K562 (cell line): Measurements from ENCODE around the gene LMBR1. TPM values are rescaled to one million over a fixed set of nuclear protein-coding genes. Genes with fewer than 3 reads are reported as not detected.

Experiments used
- CBFA2T2 ChIP-seq: fragments of 450-650 bp; conservative IDR thresholded peaks from 2 replicates; pipeline ENCODE4 v1.6.1; 2017; ENCODE audit warnings: mild to moderate bottlenecking
- CBX3 ChIP-seq, 2 experiments: IDR thresholded peaks; 1 replicate in 1 of 2; 2 replicates in 1 of 2; pipeline ENCODE4 v1.6.1; 2012; ENCODE audit warnings: inconsistent platforms in 2 of 2, low read length in 2 of 2, borderline replicate concordance in 1 of 2, control low read depth in 1 of 2
- CTBP1 ChIP-seq: fragments of 450-650 bp; IDR thresholded peaks from 2 replicates; pipeline ENCODE4 v1.6.1; 2016; ENCODE audit warnings: borderline replicate concordance
- HNRNPUL1 ChIP-seq: fragments of 200-400 bp; formaldehyde crosslinking; IDR thresholded peaks from 2 replicates; pipeline ENCODE4 v1.6.1; 2017; ENCODE audit warnings: low read length
- KLF16 ChIP-seq: IDR thresholded peaks from 2 replicates; pipeline ENCODE4 v1.6.1; 2016; ENCODE audit warnings: antibody characterized with exemption
- L3MBTL2 ChIP-seq: fragments of 450-650 bp; IDR thresholded peaks from 2 replicates; pipeline ENCODE4 v1.6.1; 2016; ENCODE audit warnings: mild to moderate bottlenecking, moderate library complexity
- MAFK ChIP-seq: IDR thresholded peaks from 2 replicates; pipeline ENCODE4 v1.6.1; 2011; ENCODE audit warnings: low read length, improper control_type of control experiment
- MCM3 ChIP-seq: fragments of 450-650 bp; IDR thresholded peaks from 2 replicates; pipeline ENCODE4 v1.6.1; 2016
- MTF1 ChIP-seq: fragments of 250-450 bp; sonication (Bioruptor Pico); IDR thresholded peaks from 2 replicates; pipeline ENCODE4 v1.9.0; 2021; ENCODE audit warnings: moderate library complexity, mild to moderate bottlenecking, inconsistent platforms, borderline replicate concordance
- POLR2B ChIP-seq: fragments of 450-650 bp; IDR thresholded peaks from 2 replicates; pipeline ENCODE4 v1.6.1; 2018; ENCODE audit warnings: low read depth; ENCODE audit not compliant: partially characterized antibody
- STAT5A ChIP-seq: IDR thresholded peaks from 2 replicates; pipeline ENCODE4 v1.6.1; 2012; ENCODE audit warnings: low read length, inconsistent platforms, borderline replicate concordance
- TAL1 ChIP-seq: fragments of 450-650 bp; IDR thresholded peaks from 2 replicates; pipeline ENCODE4 v1.6.1; 2016; ENCODE audit warnings: mild to moderate bottlenecking
- TOE1 ChIP-seq, 2 experiments: fragments of 450-650 bp in 1 of 2; sonication (generic) in 1 of 2; formaldehyde crosslinking in 1 of 2; IDR thresholded peaks; 2 replicates each; pipeline versions ENCODE4 v1.7.1 to v1.8.0; 2016 to 2022; ENCODE audit warnings: borderline replicate concordance in 2 of 2, mild to moderate bottlenecking in 2 of 2, antibody characterized with exemption in 1 of 2, inconsistent platforms in 1 of 2, low read depth in 1 of 2, missing genetic modification reagents in 1 of 2, moderate library complexity in 1 of 2
- ZFX ChIP-seq: sonication (generic); formaldehyde crosslinking; IDR thresholded peaks from 2 replicates; pipeline ENCODE4 v1.8.0; 2022; ENCODE audit warnings: mild to moderate bottlenecking, missing genetic modification reagents, moderate library complexity
- ZNF121 ChIP-seq: sonication (generic); formaldehyde crosslinking; conservative IDR thresholded peaks from 2 replicates; pipeline ENCODE4 v1.8.0; 2022; ENCODE audit warnings: missing genetic modification reagents
- polyA plus RNA-seq, 8 experiments: library from polyadenylated mRNA; depleted of rRNA in 4 of 8; stranded (reverse) in 5 of 8; unstranded in 3 of 8; fragments of >200 nt; fragmentation: Nextera tagmentation in 2 of 8; fragmentation: Illumina TruSeq in 1 of 8; extraction: Ambion mirVana in 2 of 8; extraction: Trizol in 1 of 8; gene quantifications; 2 replicates each; pipeline versions ENCODE4 v1.2.1 to v1.2.3, GENCODE V29; 2011 to 2014; ENCODE audit warnings: inconsistent platforms in 1 of 8, missing spikeins in 1 of 8
- total RNA-seq, 7 experiments: library from RNA; depleted of rRNA in 6 of 7; stranded (reverse); fragments of >200 nt in 6 of 7; fragmentation: Illumina TruSeq in 2 of 7; extraction: Trizol in 2 of 7; gene quantifications; 2 replicates each; pipeline versions ENCODE4 v1.2.1 to v1.2.3, GENCODE V29; 2011 to 2021; ENCODE audit warnings: low replicate concordance in 1 of 7
- TF ChIP-seq, protein P1 (sequence below): sonication (generic); formaldehyde crosslinking; IDR thresholded peaks from 2 replicates; pipeline ENCODE4 v1.8.0; 2023; ENCODE audit warnings: mild to moderate bottlenecking, missing genetic modification reagents
- TF ChIP-seq, protein P2 (sequence below): sonication (generic); formaldehyde crosslinking; IDR thresholded peaks from 2 replicates; pipeline ENCODE4 v1.8.0; 2022; ENCODE audit warnings: mild to moderate bottlenecking, missing genetic modification reagents

Gene LMBR1
- total and polyA plus RNA-seq, 9 of the 15 experiments (the other 6 are each of a cell fraction or from before 2014, with no cell fraction given) = 7.7 to 90.0 (median 59.9) TPM

DNA sequence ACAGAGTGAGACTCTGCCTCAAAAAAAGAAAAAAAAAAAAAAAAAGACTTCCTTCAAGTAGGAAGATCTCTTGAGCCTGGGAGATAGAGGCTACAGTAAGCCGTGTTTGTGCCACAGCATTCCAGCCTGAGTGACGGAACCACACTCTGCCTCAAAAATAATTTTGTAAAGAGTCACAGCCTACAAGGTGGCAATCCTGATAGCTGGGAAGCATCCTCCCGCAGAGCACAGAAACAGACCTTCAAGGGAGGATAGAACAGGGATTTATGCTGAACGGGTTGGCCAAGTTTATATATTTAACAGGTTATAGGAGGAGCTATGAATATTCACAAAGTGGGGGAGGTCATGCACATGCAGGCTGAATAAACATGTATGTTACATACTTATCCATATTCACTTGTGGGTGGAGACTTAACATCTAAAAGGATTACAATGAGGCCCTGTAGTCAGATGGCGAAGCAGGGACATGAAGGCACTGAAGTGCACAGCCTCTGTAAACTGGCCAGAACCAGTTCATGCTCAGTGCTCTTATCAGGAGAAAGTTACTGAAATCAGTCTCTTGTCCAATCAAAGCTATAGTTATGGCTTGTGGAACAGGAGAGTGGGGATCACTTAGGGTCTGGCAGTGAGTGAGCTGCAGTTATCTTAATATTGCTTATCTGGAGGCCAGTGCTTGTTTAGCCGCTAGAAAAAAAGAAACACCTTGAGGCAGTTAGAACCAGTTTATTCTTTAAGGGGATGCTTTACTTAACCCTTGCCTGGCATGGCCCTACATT lies 6.8 kb downstream of the LMBR1 start (continued):
- TF ChIP-seq, protein P1, sequence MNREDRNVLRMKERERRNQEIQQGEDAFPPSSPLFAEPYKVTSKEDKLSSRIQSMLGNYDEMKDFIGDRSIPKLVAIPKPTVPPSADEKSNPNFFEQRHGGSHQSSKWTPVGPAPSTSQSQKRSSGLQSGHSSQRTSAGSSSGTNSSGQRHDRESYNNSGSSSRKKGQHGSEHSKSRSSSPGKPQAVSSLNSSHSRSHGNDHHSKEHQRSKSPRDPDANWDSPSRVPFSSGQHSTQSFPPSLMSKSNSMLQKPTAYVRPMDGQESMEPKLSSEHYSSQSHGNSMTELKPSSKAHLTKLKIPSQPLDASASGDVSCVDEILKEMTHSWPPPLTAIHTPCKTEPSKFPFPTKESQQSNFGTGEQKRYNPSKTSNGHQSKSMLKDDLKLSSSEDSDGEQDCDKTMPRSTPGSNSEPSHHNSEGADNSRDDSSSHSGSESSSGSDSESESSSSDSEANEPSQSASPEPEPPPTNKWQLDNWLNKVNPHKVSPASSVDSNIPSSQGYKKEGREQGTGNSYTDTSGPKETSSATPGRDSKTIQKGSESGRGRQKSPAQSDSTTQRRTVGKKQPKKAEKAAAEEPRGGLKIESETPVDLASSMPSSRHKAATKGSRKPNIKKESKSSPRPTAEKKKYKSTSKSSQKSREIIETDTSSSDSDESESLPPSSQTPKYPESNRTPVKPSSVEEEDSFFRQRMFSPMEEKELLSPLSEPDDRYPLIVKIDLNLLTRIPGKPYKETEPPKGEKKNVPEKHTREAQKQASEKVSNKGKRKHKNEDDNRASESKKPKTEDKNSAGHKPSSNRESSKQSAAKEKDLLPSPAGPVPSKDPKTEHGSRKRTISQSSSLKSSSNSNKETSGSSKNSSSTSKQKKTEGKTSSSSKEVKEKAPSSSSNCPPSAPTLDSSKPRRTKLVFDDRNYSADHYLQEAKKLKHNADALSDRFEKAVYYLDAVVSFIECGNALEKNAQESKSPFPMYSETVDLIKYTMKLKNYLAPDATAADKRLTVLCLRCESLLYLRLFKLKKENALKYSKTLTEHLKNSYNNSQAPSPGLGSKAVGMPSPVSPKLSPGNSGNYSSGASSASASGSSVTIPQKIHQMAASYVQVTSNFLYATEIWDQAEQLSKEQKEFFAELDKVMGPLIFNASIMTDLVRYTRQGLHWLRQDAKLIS (CRISPR knock-in tag) = no peak
- no peak for TF ChIP-seq MTF1 (CRISPR knock-in tag)
- peak; percentile 49; the same call in 1 of the 2 replicates for TF ChIP-seq CTBP1
- no peak for TF ChIP-seq POLR2B
- TF ChIP-seq STAT5A = 0 out of 2 replicates have a peak, but pooled peaks have one; percentile 6
- no peak for TF ChIP-seq TOE1 (IDR thresholded peaks at IDR 0.05; ENCODE audit: borderline replicate concordance)
- 0 out of 2 replicates have a peak, but pooled peaks have one; percentile 13 for TF ChIP-seq TOE1 (CRISPR knock-in tag; IDR thresholded peaks at IDR 0.05; ENCODE audit: borderline replicate concordance, low read depth)
- TF ChIP-seq ZFX (CRISPR knock-in tag) = peak; percentile 27; the same call in 1 of the 2 replicates
- no peak for TF ChIP-seq HNRNPUL1
- TF ChIP-seq CBFA2T2 = peak; percentile 46; the same call in 1 of the 2 replicates
- TF ChIP-seq, protein P2, sequence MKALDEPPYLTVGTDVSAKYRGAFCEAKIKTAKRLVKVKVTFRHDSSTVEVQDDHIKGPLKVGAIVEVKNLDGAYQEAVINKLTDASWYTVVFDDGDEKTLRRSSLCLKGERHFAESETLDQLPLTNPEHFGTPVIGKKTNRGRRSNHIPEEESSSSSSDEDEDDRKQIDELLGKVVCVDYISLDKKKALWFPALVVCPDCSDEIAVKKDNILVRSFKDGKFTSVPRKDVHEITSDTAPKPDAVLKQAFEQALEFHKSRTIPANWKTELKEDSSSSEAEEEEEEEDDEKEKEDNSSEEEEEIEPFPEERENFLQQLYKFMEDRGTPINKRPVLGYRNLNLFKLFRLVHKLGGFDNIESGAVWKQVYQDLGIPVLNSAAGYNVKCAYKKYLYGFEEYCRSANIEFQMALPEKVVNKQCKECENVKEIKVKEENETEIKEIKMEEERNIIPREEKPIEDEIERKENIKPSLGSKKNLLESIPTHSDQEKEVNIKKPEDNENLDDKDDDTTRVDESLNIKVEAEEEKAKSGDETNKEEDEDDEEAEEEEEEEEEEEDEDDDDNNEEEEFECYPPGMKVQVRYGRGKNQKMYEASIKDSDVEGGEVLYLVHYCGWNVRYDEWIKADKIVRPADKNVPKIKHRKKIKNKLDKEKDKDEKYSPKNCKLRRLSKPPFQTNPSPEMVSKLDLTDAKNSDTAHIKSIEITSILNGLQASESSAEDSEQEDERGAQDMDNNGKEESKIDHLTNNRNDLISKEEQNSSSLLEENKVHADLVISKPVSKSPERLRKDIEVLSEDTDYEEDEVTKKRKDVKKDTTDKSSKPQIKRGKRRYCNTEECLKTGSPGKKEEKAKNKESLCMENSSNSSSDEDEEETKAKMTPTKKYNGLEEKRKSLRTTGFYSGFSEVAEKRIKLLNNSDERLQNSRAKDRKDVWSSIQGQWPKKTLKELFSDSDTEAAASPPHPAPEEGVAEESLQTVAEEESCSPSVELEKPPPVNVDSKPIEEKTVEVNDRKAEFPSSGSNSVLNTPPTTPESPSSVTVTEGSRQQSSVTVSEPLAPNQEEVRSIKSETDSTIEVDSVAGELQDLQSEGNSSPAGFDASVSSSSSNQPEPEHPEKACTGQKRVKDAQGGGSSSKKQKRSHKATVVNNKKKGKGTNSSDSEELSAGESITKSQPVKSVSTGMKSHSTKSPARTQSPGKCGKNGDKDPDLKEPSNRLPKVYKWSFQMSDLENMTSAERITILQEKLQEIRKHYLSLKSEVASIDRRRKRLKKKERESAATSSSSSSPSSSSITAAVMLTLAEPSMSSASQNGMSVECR (CRISPR knock-in tag) = no peak
- TF ChIP-seq CBX3 (IDR thresholded peaks at IDR 0.05; ENCODE audit: borderline replicate concordance in 1 of 2, low read length in 2 of 2) = peak in 1 of 2 experiments; percentile 81; a peak in 1 of 3 replicates
- TF ChIP-seq ZNF121 (CRISPR knock-in tag) = no peak
- TF ChIP-seq TAL1 = peak; percentile 40
- no peak for TF ChIP-seq MAFK
- TF ChIP-seq MCM3 = no peak
- peak; percentile 83 for TF ChIP-seq KLF16
- peak; percentile 52; the same call in 1 of the 2 replicates for TF ChIP-seq L3MBTL2
